Measurements from ENCODE around the gene ADAMTS4.

Gene ADAMTS4

GRCh38 chr1:161198897-161199431, at the start of gene ADAMTS4:
Gene ADAMTS4 (minus strand): TSS chr1:161199054. CDS start chr1:161198627, 427 bp downstream.
- Mint-ChIP-seq H3K27me3 (ENCODE audit: low read depth) (no peaks in the 10 kb centered on the region), H3K36me3 (ENCODE audit: low read depth) (peaks cover 2% of the 10 kb centered on the region), H3K27ac (peak within 1 kb of the TSS; percentile 92 to 99 (median 96)), H3K4me1 (peaks cover 59% of the 10 kb centered on the region), H3K9me3 (no peaks in the 10 kb centered on the region), H3K4me3 (peak within 1 kb of the TSS; percentile 81 to 91 (median 88))
- TF ChIP-seq CTCF (IDR thresholded peaks at IDR 0.05; ENCODE audit: unreplicated experiment in 3 of 3) = no peak

- no peaks in the 10 kb centered on the region for H3K36me3 Mint-ChIP-seq (ENCODE audit: low read depth)
- peaks cover 5% of the 10 kb centered on the region for H3K9me3 Mint-ChIP-seq
- TF ChIP-seq CTCF (IDR thresholded peaks at IDR 0.05; ENCODE audit: unreplicated experiment in 3 of 3) = no peak
- no peaks in the 10 kb centered on the region for H3K27me3 Mint-ChIP-seq (ENCODE audit: low read depth)
- H3K27ac Mint-ChIP-seq = no peak overlapping the region
- no peak overlapping the region for H3K4me3 Mint-ChIP-seq
- H3K4me1 Mint-ChIP-seq = no peaks in the 10 kb centered on the region
Measured at GRCh38 chr1:161244888-161245287, 46.0 kb upstream of the ADAMTS4 start.

- Mint-ChIP-seq H3K9me3 (no peaks in the 10 kb centered on the region), H3K4me3 (no peak overlapping the region), H3K27me3 (ENCODE audit: low read depth) (no peaks in the 10 kb centered on the region)
Measured at GRCh38 chr1:161242313-161242712, 43.5 kb upstream of the ADAMTS4 start.

GRCh38 chr1:161241682-161242081, 42.8 kb upstream of the ADAMTS4 start:
- Mint-ChIP-seq H3K4me1 (no peaks in the 10 kb centered on the region), H3K4me3 (no peak overlapping the region), H3K27me3 (ENCODE audit: low read depth) (no peaks in the 10 kb centered on the region), H3K36me3 (ENCODE audit: low read depth) (no peaks in the 10 kb centered on the region), H3K9me3 (no peaks in the 10 kb centered on the region), H3K27ac (no peak overlapping the region)
- TF ChIP-seq CTCF (IDR thresholded peaks at IDR 0.05; ENCODE audit: unreplicated experiment in 3 of 3) = no peak

More at GRCh38 chr1:161242313-161242712, 43.5 kb upstream of the ADAMTS4 start:
- Mint-ChIP-seq H3K27ac (no peak overlapping the region), H3K36me3 (ENCODE audit: low read depth) (no peaks in the 10 kb centered on the region), H3K4me1 (no peaks in the 10 kb centered on the region)
- TF ChIP-seq CTCF (IDR thresholded peaks at IDR 0.05; ENCODE audit: unreplicated experiment in 3 of 3) = no peak

GRCh38 chr1:161238039-161238473, 39.2 kb upstream of the ADAMTS4 start, which contains the start of gene NR1I3:
Gene NR1I3 (minus strand): TSS chr1:161238203. CDS start chr1:161236565, 1,638 bp downstream.
- Mint-ChIP-seq H3K4me3 (no peak within 1 kb of the TSS), H3K9me3 (no peaks in the 10 kb centered on the region), H3K4me1 (no peaks in the 10 kb centered on the region), H3K27ac (no peak within 1 kb of the TSS), H3K27me3 (ENCODE audit: low read depth) (no peaks in the 10 kb centered on the region), H3K36me3 (ENCODE audit: low read depth) (no peaks in the 10 kb centered on the region)
- no peak for TF ChIP-seq CTCF (IDR thresholded peaks at IDR 0.05; ENCODE audit: unreplicated experiment in 3 of 3)
